Endodermal cell (in vitro differentiated cells): ENCODE measurements around the gene CCDC85B. TPM values are rescaled to one million over a fixed set of nuclear protein-coding genes. Genes with fewer than 3 reads are reported as not detected.
A peak's percentile ranks its signal among the peaks of the same experiment; 100 is the strongest.

Experiments
- DNase-seq: peaks from one replicate; pipeline ENCODE4 v3.0.0-alpha.2; 2017
- H3K27ac ChIP-seq: 2 replicates; pipeline ENCODE4 v1.5.1; 2013; ENCODE audit warnings: mild to moderate bottlenecking, low read depth, low read length, moderate library complexity
- H3K27me3 ChIP-seq: 2 replicates; pipeline ENCODE4 v1.6.1; 2013; ENCODE audit warnings: mild to moderate bottlenecking, low read length, moderate library complexity; ENCODE audit not compliant: insufficient read depth, control insufficient read depth, poor library complexity, severe bottlenecking
- H3K36me3 ChIP-seq: 2 replicates; pipeline ENCODE4 v1.7.0; 2013; ENCODE audit warnings: mild to moderate bottlenecking, low read length, moderate library complexity; ENCODE audit not compliant: control insufficient read depth, insufficient read depth
- H3K4me1 ChIP-seq: one replicate; pipeline ENCODE4 v1.7.0; 2013; ENCODE audit warnings: low read length; ENCODE audit not compliant: control insufficient read depth, insufficient read depth
- H3K4me3 ChIP-seq: 2 replicates; pipeline ENCODE4 v1.5.1; 2013; ENCODE audit warnings: mild to moderate bottlenecking, low read length, moderate library complexity
- H3K9ac ChIP-seq: 2 replicates; pipeline ENCODE4 v1.6.1; 2013; ENCODE audit warnings: mild to moderate bottlenecking, low read length, moderate library complexity; ENCODE audit not compliant: poor library complexity, severe bottlenecking; ENCODE audit errors: extremely low read depth
- H3K9me3 ChIP-seq: 2 replicates; pipeline ENCODE4 v1.6.1; 2013; ENCODE audit warnings: mild to moderate bottlenecking, low read length, moderate library complexity; ENCODE audit not compliant: control insufficient read depth
- H3K27ac Mint-ChIP-seq: 2 replicates; pipeline ENCODE4 v1.8.0; 2020; ENCODE audit warnings: mixed read lengths
- H3K27me3 Mint-ChIP-seq: 2 replicates; pipeline ENCODE4 v1.8.0; 2021; ENCODE audit warnings: mild to moderate bottlenecking, mixed read lengths; ENCODE audit not compliant: insufficient read depth
- H3K36me3 Mint-ChIP-seq: 2 replicates; pipeline ENCODE4 v1.8.0; 2020; ENCODE audit warnings: low read depth, mixed read lengths
- H3K4me1 Mint-ChIP-seq: 2 replicates; pipeline ENCODE4 v1.8.0; 2020; ENCODE audit warnings: mixed read lengths
- H3K4me3 Mint-ChIP-seq: 2 replicates; pipeline ENCODE4 v1.8.0; 2020; ENCODE audit warnings: mild to moderate bottlenecking, moderate library complexity, mixed read lengths
- H3K9me3 Mint-ChIP-seq: 2 replicates; pipeline ENCODE4 v1.8.0; 2020; ENCODE audit warnings: mild to moderate bottlenecking, mixed read lengths
- CTCF ChIP-seq: fragments of 200-600 bp; sonication (generic); conservative IDR thresholded peaks from 2 replicates; pipeline ENCODE4 v1.5.0; 2021; ENCODE audit warnings: antibody characterized with exemption, mild to moderate bottlenecking
- WGBS, 2 experiments: methylation state at CpG; one replicate each; pipeline versions ENCODE4 v1.1.5 to v1.1.7; 2013; ENCODE audit warnings: missing lambda C conversion rate in 2 of 2, mixed read lengths in 1 of 2; ENCODE audit not compliant: insufficient coverage in 1 of 2, insufficient read length in 1 of 2; 5-methylcytosine and 5-hydroxymethylcytosine counted together
- total RNA-seq, 2 donors: library from RNA; stranded (reverse); fragmentation: NEBNext Ultra II Directional in 1 of 2; extraction: Animal tissue kit (Norgen Biotek cat#: 25700) in 1 of 2; gene quantifications; 2 replicates in 1 of 2; 3 replicates in 1 of 2; pipeline ENCODE4 v1.2.1, GENCODE V29; 2021

Gene CCDC85B
- total RNA-seq, 2 donors from 2014 or later: 18.2 to 23.9 TPM

GRCh38 chr11:65851811-65852507 is 38.5 kb upstream of the CCDC85B start:
- Mint-ChIP-seq H3K4me3 (no peak overlapping the region), H3K27ac (peak overlapping the region; percentile 5), H3K4me1 (peaks cover 8% of the 10 kb centered on the region), H3K9me3 (no peaks in the 10 kb centered on the region), H3K27me3 (peaks cover 10% of the 10 kb centered on the region), H3K36me3 (peaks cover 56% of the 10 kb centered on the region)
- Histone ChIP-seq H3K36me3 (peaks cover 61% of the 10 kb centered on the region), H3K4me3 (no peak overlapping the region), H3K9ac (no peak overlapping the region), H3K27ac (no peak overlapping the region), H3K27me3 (no peaks in the 10 kb centered on the region), H3K4me1 (no peaks in the 10 kb centered on the region), H3K9me3 (peaks cover 7% of the 10 kb centered on the region)
- no peak for DNase-seq
- 95 to 97% methylated on average over 6 to 10 of the region's 10 CpGs for WGBS, 2 experiments
- TF ChIP-seq CTCF: no peak

- DNase-seq: no peak
- Mint-ChIP-seq H3K4me1 (peaks cover 8% of the 10 kb centered on the region), H3K36me3 (peaks cover 56% of the 10 kb centered on the region), H3K27ac (peak overlapping the region; percentile 5), H3K4me3 (no peak overlapping the region), H3K9me3 (no peaks in the 10 kb centered on the region), H3K27me3 (peaks cover 8% of the 10 kb centered on the region)
- Histone ChIP-seq H3K9me3 (peaks cover 7% of the 10 kb centered on the region), H3K27me3 (no peaks in the 10 kb centered on the region), H3K27ac (no peak overlapping the region), H3K4me3 (no peak overlapping the region), H3K36me3 (peaks cover 61% of the 10 kb centered on the region), H3K9ac (no peak overlapping the region), H3K4me1 (no peaks in the 10 kb centered on the region)
- 96% methylated on average over 19 to 33 of the region's 33 CpGs for WGBS, 2 experiments
- TF ChIP-seq CTCF: no peak
Observed at GRCh38 chr11:65852508-65853245, 37.8 kb upstream of the CCDC85B start.

GRCh38 chr11:65853246-65853979 is 37.1 kb upstream of the CCDC85B start:
- Mint-ChIP-seq H3K36me3 (peaks cover 56% of the 10 kb centered on the region), H3K27me3 (peaks cover 4% of the 10 kb centered on the region), H3K4me1 (peaks cover 10% of the 10 kb centered on the region), H3K9me3 (no peaks in the 10 kb centered on the region), H3K4me3 (no peak overlapping the region), H3K27ac (peak overlapping the region; percentile 74)
- Histone ChIP-seq H3K4me1 (no peaks in the 10 kb centered on the region), H3K27me3 (no peaks in the 10 kb centered on the region), H3K4me3 (no peak overlapping the region), H3K9me3 (peaks cover 7% of the 10 kb centered on the region), H3K36me3 (peaks cover 61% of the 10 kb centered on the region), H3K27ac (no peak overlapping the region), H3K9ac (no peak overlapping the region)
- peak; percentile 51 for TF ChIP-seq CTCF
- DNase-seq: peak; percentile 69
- 96 to 98% methylated on average over 6 of the region's 6 CpGs for WGBS, 2 experiments
